K562 (cell line): ENCODE results near the gene VPS33A. TPM values are rescaled to one million over a fixed set of nuclear protein-coding genes. Genes with fewer than 3 reads are reported as not detected.

ENCODE experiments used
- CBX8 ChIP-seq: fragments of 200-600 bp; sonication (generic); IDR thresholded peaks from 2 replicates; pipeline ENCODE4 v1.6.1; 2012; ENCODE audit warnings: borderline replicate concordance, mixed run types, low read depth, mild to moderate bottlenecking, moderate library complexity, mixed read lengths, low read length, control low read depth, inconsistent platforms; ENCODE audit not compliant: poor library complexity, severe bottlenecking; ENCODE audit errors: extremely low read depth
- COPS2 ChIP-seq: fragments of 450-650 bp; conservative IDR thresholded peaks from 2 replicates; pipeline ENCODE4 v1.6.1; 2016; ENCODE audit warnings: mild to moderate bottlenecking, moderate library complexity
- FUS ChIP-seq: fragments of 200-400 bp; formaldehyde crosslinking; optimal IDR thresholded peaks from 2 replicates; pipeline ENCODE3; 2017; ENCODE audit warnings: low read depth, low read length
- GATAD2A ChIP-seq: fragments of 450-650 bp; IDR thresholded peaks from 2 replicates; pipeline ENCODE4 v1.6.1; 2017
- MEIS2 ChIP-seq: fragments of 450-650 bp; IDR thresholded peaks from 2 replicates; pipeline ENCODE4 v1.6.1; 2014; ENCODE audit warnings: mild to moderate bottlenecking; ENCODE audit not compliant: partially characterized antibody
- NR3C1 ChIP-seq: sonication (generic); formaldehyde crosslinking; IDR thresholded peaks from 2 replicates; pipeline ENCODE4 v1.8.1; 2022; ENCODE audit warnings: missing genetic modification reagents
- PCBP1 ChIP-seq: fragments of 200-400 bp; formaldehyde crosslinking; IDR thresholded peaks from 2 replicates; pipeline ENCODE4 v1.6.1; 2018; ENCODE audit warnings: mild to moderate bottlenecking, low read depth, low read length; ENCODE audit not compliant: poor library complexity, severe bottlenecking
- PTRF ChIP-seq: fragments of 450-650 bp; IDR thresholded peaks from 2 replicates; pipeline ENCODE4 v1.6.1; 2016; ENCODE audit warnings: mild to moderate bottlenecking, missing genetic modification characterization, missing compliant biosample characterization
- SIN3B ChIP-seq: fragments of 450-650 bp; IDR thresholded peaks from 2 replicates; pipeline ENCODE4 v1.6.1; 2017; ENCODE audit warnings: low read depth, mild to moderate bottlenecking, moderate library complexity
- TEAD4 ChIP-seq, 2 experiments: sonication (generic) in 1 of 2; formaldehyde crosslinking in 1 of 2; IDR thresholded peaks; 2 replicates each; pipeline versions ENCODE4 v1.6.1 to v1.8.0; 2012 to 2022; ENCODE audit warnings: borderline replicate concordance in 1 of 2, inconsistent platforms in 1 of 2, low read length in 1 of 2, mild to moderate bottlenecking in 1 of 2, missing genetic modification reagents in 1 of 2
- VEZF1 ChIP-seq: fragments of 200-800 bp; sonication (Bioruptor generic); IDR thresholded peaks from 2 replicates; pipeline ENCODE4 v1.6.1; 2017; ENCODE audit warnings: missing genetic modification characterization, missing compliant biosample characterization
- ZNF146 ChIP-seq: IDR thresholded peaks from one replicate; pipeline ENCODE4 v1.6.1; 2018; ENCODE audit warnings: missing compliant biosample characterization; ENCODE audit not compliant: unreplicated experiment
- ZNF174 ChIP-seq: fragments of 250-450 bp; sonication (Bioruptor Pico); IDR thresholded peaks from 2 replicates; pipeline ENCODE4 v1.4.0; 2020; ENCODE audit warnings: mild to moderate bottlenecking
- ZNF175 ChIP-seq: fragments of 200-800 bp; sonication (Bioruptor generic); IDR thresholded peaks from 2 replicates; pipeline ENCODE4 v1.6.1; 2016; ENCODE audit warnings: low read depth, mild to moderate bottlenecking, missing genetic modification characterization, missing compliant biosample characterization
- ZNF217 ChIP-seq: sonication (generic); formaldehyde crosslinking; IDR thresholded peaks from 2 replicates; pipeline ENCODE4 v1.8.0; 2022; ENCODE audit warnings: mild to moderate bottlenecking, missing genetic modification reagents
- ZNF311 ChIP-seq: fragments of 250-450 bp; sonication (Bioruptor Pico); IDR thresholded peaks from 2 replicates; pipeline ENCODE4 v1.4.0; 2020; ENCODE audit warnings: mild to moderate bottlenecking, moderate library complexity
- ZNF668 ChIP-seq: fragments of 250-450 bp; sonication (Bioruptor Pico); IDR thresholded peaks from 2 replicates; pipeline ENCODE4 v1.8.0; 2022; ENCODE audit warnings: mild to moderate bottlenecking, inconsistent platforms
- polyA plus RNA-seq, 8 experiments: library from polyadenylated mRNA; depleted of rRNA in 4 of 8; stranded (reverse) in 5 of 8; unstranded in 3 of 8; fragments of >200 nt; fragmentation: Nextera tagmentation in 2 of 8; fragmentation: Illumina TruSeq in 1 of 8; extraction: Ambion mirVana in 2 of 8; extraction: Trizol in 1 of 8; gene quantifications; 2 replicates each; pipeline versions ENCODE4 v1.2.1 to v1.2.3, GENCODE V29; 2011 to 2014; ENCODE audit warnings: inconsistent platforms in 1 of 8, missing spikeins in 1 of 8
- total RNA-seq, 7 experiments: library from RNA; depleted of rRNA in 6 of 7; stranded (reverse); fragments of >200 nt in 6 of 7; fragmentation: Illumina TruSeq in 2 of 7; extraction: Trizol in 2 of 7; gene quantifications; 2 replicates each; pipeline versions ENCODE4 v1.2.1 to v1.2.3, GENCODE V29; 2011 to 2021; ENCODE audit warnings: low replicate concordance in 1 of 7
- TF ChIP-seq, protein P1 (sequence below): sonication (generic); formaldehyde crosslinking; IDR thresholded peaks from 2 replicates; pipeline ENCODE4 v1.8.0; 2023; ENCODE audit warnings: missing genetic modification reagents, mild to moderate bottlenecking, borderline replicate concordance
- TF ChIP-seq, protein P2 (sequence below): sonication (generic); formaldehyde crosslinking; IDR thresholded peaks from 2 replicates; pipeline ENCODE4 v1.9.0; 2022; ENCODE audit warnings: mild to moderate bottlenecking, missing genetic modification reagents
- TF ChIP-seq, protein P3 (sequence below): fragments of 250-450 bp; sonication (Bioruptor Pico); IDR thresholded peaks from 2 replicates; pipeline ENCODE4 v1.8.0; 2021; ENCODE audit warnings: moderate library complexity, mild to moderate bottlenecking, inconsistent platforms

VPS33A gene
- total and polyA plus RNA-seq, 9 of the 15 experiments (the other 6 are each of a cell fraction or from before 2014, with no cell fraction given), result 10.6 to 34.3 (median 25.3) TPM

DNA sequence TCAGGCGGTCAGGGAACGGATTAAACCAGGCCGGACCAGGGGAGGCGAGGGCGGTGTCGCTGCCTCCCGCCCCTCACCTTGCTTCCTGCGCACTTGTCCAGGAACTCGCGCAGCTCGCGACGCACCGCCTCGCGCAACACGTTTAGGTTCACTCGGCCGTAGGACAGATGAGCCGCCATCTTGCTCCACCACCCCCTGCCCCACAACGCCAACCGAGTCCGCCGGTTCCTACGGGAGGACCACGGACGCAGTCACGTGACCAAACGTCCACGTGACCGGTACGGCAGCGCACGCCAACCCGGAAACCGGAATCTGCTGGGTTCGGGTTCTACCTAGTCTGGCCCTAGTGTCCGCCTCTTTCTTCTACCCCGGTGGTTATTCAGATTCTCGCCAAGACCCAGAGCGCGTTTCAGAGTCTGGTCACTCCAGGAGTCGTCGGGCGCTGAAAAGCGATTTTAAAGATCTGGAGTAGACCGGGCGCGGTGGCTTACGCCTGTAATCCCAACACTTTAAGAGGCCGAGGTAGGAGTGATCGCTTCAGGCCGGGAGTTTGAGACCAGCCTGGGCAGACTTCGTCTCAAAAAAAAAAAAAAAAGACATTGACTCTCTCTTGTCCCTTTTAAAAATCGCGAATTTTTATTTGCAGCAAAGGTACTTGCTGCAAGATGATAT lies at the start of gene VPS33A (continued):
- TF ChIP-seq, protein P1, sequence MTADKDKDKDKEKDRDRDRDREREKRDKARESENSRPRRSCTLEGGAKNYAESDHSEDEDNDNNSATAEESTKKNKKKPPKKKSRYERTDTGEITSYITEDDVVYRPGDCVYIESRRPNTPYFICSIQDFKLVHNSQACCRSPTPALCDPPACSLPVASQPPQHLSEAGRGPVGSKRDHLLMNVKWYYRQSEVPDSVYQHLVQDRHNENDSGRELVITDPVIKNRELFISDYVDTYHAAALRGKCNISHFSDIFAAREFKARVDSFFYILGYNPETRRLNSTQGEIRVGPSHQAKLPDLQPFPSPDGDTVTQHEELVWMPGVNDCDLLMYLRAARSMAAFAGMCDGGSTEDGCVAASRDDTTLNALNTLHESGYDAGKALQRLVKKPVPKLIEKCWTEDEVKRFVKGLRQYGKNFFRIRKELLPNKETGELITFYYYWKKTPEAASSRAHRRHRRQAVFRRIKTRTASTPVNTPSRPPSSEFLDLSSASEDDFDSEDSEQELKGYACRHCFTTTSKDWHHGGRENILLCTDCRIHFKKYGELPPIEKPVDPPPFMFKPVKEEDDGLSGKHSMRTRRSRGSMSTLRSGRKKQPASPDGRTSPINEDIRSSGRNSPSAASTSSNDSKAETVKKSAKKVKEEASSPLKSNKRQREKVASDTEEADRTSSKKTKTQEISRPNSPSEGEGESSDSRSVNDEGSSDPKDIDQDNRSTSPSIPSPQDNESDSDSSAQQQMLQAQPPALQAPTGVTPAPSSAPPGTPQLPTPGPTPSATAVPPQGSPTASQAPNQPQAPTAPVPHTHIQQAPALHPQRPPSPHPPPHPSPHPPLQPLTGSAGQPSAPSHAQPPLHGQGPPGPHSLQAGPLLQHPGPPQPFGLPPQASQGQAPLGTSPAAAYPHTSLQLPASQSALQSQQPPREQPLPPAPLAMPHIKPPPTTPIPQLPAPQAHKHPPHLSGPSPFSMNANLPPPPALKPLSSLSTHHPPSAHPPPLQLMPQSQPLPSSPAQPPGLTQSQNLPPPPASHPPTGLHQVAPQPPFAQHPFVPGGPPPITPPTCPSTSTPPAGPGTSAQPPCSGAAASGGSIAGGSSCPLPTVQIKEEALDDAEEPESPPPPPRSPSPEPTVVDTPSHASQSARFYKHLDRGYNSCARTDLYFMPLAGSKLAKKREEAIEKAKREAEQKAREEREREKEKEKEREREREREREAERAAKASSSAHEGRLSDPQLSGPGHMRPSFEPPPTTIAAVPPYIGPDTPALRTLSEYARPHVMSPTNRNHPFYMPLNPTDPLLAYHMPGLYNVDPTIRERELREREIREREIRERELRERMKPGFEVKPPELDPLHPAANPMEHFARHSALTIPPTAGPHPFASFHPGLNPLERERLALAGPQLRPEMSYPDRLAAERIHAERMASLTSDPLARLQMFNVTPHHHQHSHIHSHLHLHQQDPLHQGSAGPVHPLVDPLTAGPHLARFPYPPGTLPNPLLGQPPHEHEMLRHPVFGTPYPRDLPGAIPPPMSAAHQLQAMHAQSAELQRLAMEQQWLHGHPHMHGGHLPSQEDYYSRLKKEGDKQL, result no peak
- TF ChIP-seq NR3C1 (CRISPR knock-in tag) (peak; percentile 64; the same call in 1 of the 2 replicates), ZNF174 (CRISPR knock-in tag) (no peak), ZNF146 (CRISPR knock-in tag) (no peak), FUS (no peak), ZNF217 (CRISPR knock-in tag) (no peak), TEAD4 (IDR thresholded peaks at IDR 0.05; ENCODE audit: low read length) (no peak; the same call in 1 of the 2 replicates), TEAD4 (CRISPR knock-in tag; IDR thresholded peaks at IDR 0.05; ENCODE audit: borderline replicate concordance) (no peak), CBX8 (no peak), ZNF175 (CRISPR knock-in tag) (no peak), ZNF311 (CRISPR knock-in tag) (no peak), SIN3B (peak; percentile 99), ZNF668 (no peak), MEIS2 (no peak), GATAD2A (0 out of 2 replicates have a peak, but pooled peaks have one; percentile 42), PCBP1 (no peak), COPS2 (no peak), PTRF (no peak), VEZF1 (CRISPR knock-in tag) (peak; percentile 69; the same call in 1 of the 2 replicates)
- TF ChIP-seq, protein P2, sequence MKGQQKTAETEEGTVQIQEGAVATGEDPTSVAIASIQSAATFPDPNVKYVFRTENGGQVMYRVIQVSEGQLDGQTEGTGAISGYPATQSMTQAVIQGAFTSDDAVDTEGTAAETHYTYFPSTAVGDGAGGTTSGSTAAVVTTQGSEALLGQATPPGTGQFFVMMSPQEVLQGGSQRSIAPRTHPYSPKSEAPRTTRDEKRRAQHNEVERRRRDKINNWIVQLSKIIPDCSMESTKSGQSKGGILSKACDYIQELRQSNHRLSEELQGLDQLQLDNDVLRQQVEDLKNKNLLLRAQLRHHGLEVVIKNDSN (CRISPR knock-in tag), result peak; percentile 100
- TF ChIP-seq, protein P3, sequence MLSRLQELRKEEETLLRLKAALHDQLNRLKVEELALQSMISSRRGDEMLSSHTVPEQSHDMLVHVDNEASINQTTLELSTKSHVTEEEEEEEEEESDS (CRISPR knock-in tag), result no peak
